Peyer's patch (tissue), 4 donors: Measurements from ENCODE around the gene ZBBX. TPM values are rescaled to one million over a fixed set of nuclear protein-coding genes. Genes with fewer than 3 reads are reported as not detected.

ENCODE experiments used
- DNase-seq, 3 donors: peaks; one replicate each; pipeline ENCODE4 v3.0.0-alpha.2; 2017 to 2019
- H3K27ac ChIP-seq, 4 donors: fragments of 200-600 bp; sonication (generic); one replicate each; pipeline ENCODE4 v1.5.1; 2016 to 2019
- H3K27me3 ChIP-seq, 2 donors: fragments of 200-600 bp; sonication (generic); one replicate each; pipeline ENCODE4 v1.5.1; 2019
- H3K36me3 ChIP-seq, 3 donors: fragments of 200-600 bp; sonication (generic); one replicate each; pipeline ENCODE4 v1.5.1; 2016 to 2019
- H3K4me1 ChIP-seq, 4 donors: fragments of 200-600 bp; sonication (generic); one replicate each; pipeline ENCODE4 v1.5.1; 2016 to 2019
- H3K4me3 ChIP-seq, 4 donors: fragments of 200-600 bp; sonication (generic); 1 replicate in 3 of 4; 2 replicates in 1 of 4; pipeline ENCODE4 v1.5.1; 2016 to 2019; ENCODE audit warnings: mild to moderate bottlenecking in 1 of 4
- H3K9me3 ChIP-seq, 4 donors: fragments of 200-600 bp; sonication (generic); one replicate each; pipeline ENCODE4 v1.5.1; 2016 to 2019; ENCODE audit warnings: mild to moderate bottlenecking in 1 of 4
- CTCF ChIP-seq, 6 experiments: fragments of 450-650 bp in 4 of 6; fragments of 200-600 bp in 2 of 6; sonication (generic) in 1 of 6; IDR thresholded peaks; one replicate each; pipeline ENCODE4 v1.5.1; 2017 to 2019; ENCODE audit warnings: antibody characterized with exemption in 6 of 6, mild to moderate bottlenecking in 3 of 6, moderate library complexity in 1 of 6
- POLR2A ChIP-seq, 2 donors: fragments of 450-650 bp; IDR thresholded peaks; one replicate each; pipeline ENCODE4 v1.5.1; 2017; ENCODE audit warnings: antibody characterized with exemption in 2 of 2, mild to moderate bottlenecking in 2 of 2, moderate library complexity in 2 of 2
- total RNA-seq, 4 donors: library from RNA; depleted of rRNA; stranded (reverse); fragments of >200 nt; gene quantifications; one replicate each; pipeline ENCODE4 v1.1.0, GENCODE V29; 2016

Gene ZBBX
- total RNA-seq, 4 donors from 2014 or later: not detected

- DNase-seq: no peak
- TF ChIP-seq POLR2A (IDR thresholded peaks at IDR 0.05) (no peak), CTCF (IDR thresholded peaks at IDR 0.05) (no peak)
- no peak overlapping the region for H3K27ac ChIP-seq
- no peaks in the 10 kb centered on the region for H3K36me3 ChIP-seq
- H3K27me3 ChIP-seq: no peaks in the 10 kb centered on the region
- no peak overlapping the region for H3K4me3 ChIP-seq
- H3K4me1 ChIP-seq: no peaks in the 10 kb centered on the region
- no peaks in the 10 kb centered on the region for H3K9me3 ChIP-seq
Measured at GRCh38 chr3:167361306-167361705, 18.8 kb downstream of the ZBBX start.

GRCh38 chr3:167355446-167355845, 24.7 kb downstream of the ZBBX start:
- no peaks in the 10 kb centered on the region for H3K4me1 ChIP-seq
- TF ChIP-seq CTCF (IDR thresholded peaks at IDR 0.05) (no peak), POLR2A (IDR thresholded peaks at IDR 0.05) (no peak)
- H3K4me3 ChIP-seq: no peak overlapping the region
- H3K36me3 ChIP-seq: no peaks in the 10 kb centered on the region
- H3K9me3 ChIP-seq: no peaks in the 10 kb centered on the region
- no peak overlapping the region for H3K27ac ChIP-seq
- DNase-seq: no peak
- H3K27me3 ChIP-seq: no peaks in the 10 kb centered on the region

- no peaks in the 10 kb centered on the region for H3K9me3 ChIP-seq
- DNase-seq: no peak
- no peak overlapping the region for H3K4me3 ChIP-seq
- H3K27me3 ChIP-seq: no peaks in the 10 kb centered on the region
- no peak overlapping the region for H3K27ac ChIP-seq
- no peaks in the 10 kb centered on the region for H3K36me3 ChIP-seq
- H3K4me1 ChIP-seq: no peaks in the 10 kb centered on the region
- TF ChIP-seq POLR2A (IDR thresholded peaks at IDR 0.05) (no peak), CTCF (IDR thresholded peaks at IDR 0.05) (no peak)
Measured at GRCh38 chr3:167354751-167355150, 25.3 kb downstream of the ZBBX start.

- no peak overlapping the region for H3K4me3 ChIP-seq
- no peaks in the 10 kb centered on the region for H3K4me1 ChIP-seq
- no peak for DNase-seq
- no peaks in the 10 kb centered on the region for H3K36me3 ChIP-seq
- peak in 3 of 6 experiments; percentile 37 to 56 (median 42) for TF ChIP-seq CTCF (IDR thresholded peaks at IDR 0.05)
- TF ChIP-seq POLR2A (IDR thresholded peaks at IDR 0.05): no peak
- H3K9me3 ChIP-seq: no peaks in the 10 kb centered on the region
- H3K27me3 ChIP-seq: no peaks in the 10 kb centered on the region
- no peak overlapping the region for H3K27ac ChIP-seq
Measured at GRCh38 chr3:167350245-167350862, 29.7 kb downstream of the ZBBX start.

- TF ChIP-seq POLR2A (IDR thresholded peaks at IDR 0.05) (no peak), CTCF (IDR thresholded peaks at IDR 0.05) (no peak)
- H3K27me3 ChIP-seq: no peaks in the 10 kb centered on the region
Measured at GRCh38 chr3:167346171-167346570, 33.9 kb downstream of the ZBBX start.

More at GRCh38 chr3:167346171-167346570, 33.9 kb downstream of the ZBBX start:
- H3K36me3 ChIP-seq: no peaks in the 10 kb centered on the region
- H3K4me3 ChIP-seq: no peak overlapping the region
- no peaks in the 10 kb centered on the region for H3K4me1 ChIP-seq
- DNase-seq: no peak
- no peak overlapping the region for H3K27ac ChIP-seq
- H3K9me3 ChIP-seq: no peaks in the 10 kb centered on the region
